Esophagus (tissue), 2 donors: ENCODE measurements around the gene PNKD. TPM values are rescaled to one million over a fixed set of nuclear protein-coding genes. Genes with fewer than 3 reads are reported as not detected.

Experiments
- H3K27ac ChIP-seq, 2 donors: one replicate each; pipeline ENCODE4 v1.5.1; 2013; ENCODE audit warnings: low read depth in 2 of 2, mild to moderate bottlenecking in 2 of 2, inconsistent platforms in 1 of 2, low read length in 1 of 2, moderate library complexity in 1 of 2
- H3K27me3 ChIP-seq, 2 donors: one replicate each; pipeline ENCODE4 v1.6.1; 2013; ENCODE audit warnings: low read length in 2 of 2, control low read depth in 1 of 2, mild to moderate bottlenecking in 1 of 2; ENCODE audit not compliant: insufficient read depth in 2 of 2, control insufficient read depth in 1 of 2
- H3K36me3 ChIP-seq, 2 donors: one replicate each; pipeline ENCODE4 v1.6.1; 2013; ENCODE audit warnings: low read length in 1 of 2; ENCODE audit not compliant: control insufficient read depth in 2 of 2, insufficient read depth in 2 of 2
- H3K4me1 ChIP-seq, 2 donors: one replicate each; pipeline ENCODE4 v1.6.1; 2013; ENCODE audit warnings: low read length in 1 of 2; ENCODE audit not compliant: control insufficient read depth in 2 of 2, insufficient read depth in 2 of 2
- H3K4me3 ChIP-seq, 2 donors: one replicate each; pipeline ENCODE4 v1.5.1; 2013; ENCODE audit warnings: low read length in 2 of 2, mild to moderate bottlenecking in 2 of 2, low read depth in 1 of 2, moderate library complexity in 1 of 2
- H3K9me3 ChIP-seq, 2 donors: one replicate each; pipeline ENCODE4 v1.6.1; 2013; ENCODE audit warnings: mild to moderate bottlenecking in 2 of 2, low read depth in 1 of 2, low read length in 1 of 2, moderate library complexity in 1 of 2; ENCODE audit not compliant: control insufficient read depth in 2 of 2, insufficient read depth in 1 of 2
- WGBS, 2 donors: extraction: QIAGEN DNeasy Blood & Tissue Kit; methylation state at CpG; one replicate each; pipeline ENCODE4 v1.1.7; 2013; 5-methylcytosine and 5-hydroxymethylcytosine counted together
- polyA plus RNA-seq, 2 donors: library from polyadenylated mRNA; stranded (reverse); fragments of 200-250 nt; gene quantifications; one replicate each; pipeline ENCODE4 v1.2.3, GENCODE V29; 2013
- donor health status: healthy with polysubstance abuse.
- donor health status: Bipolar disorder and iron deficiency.

PNKD gene
- polyA plus RNA-seq, 2 donors: 50.1 to 54.9 TPM

DNA sequence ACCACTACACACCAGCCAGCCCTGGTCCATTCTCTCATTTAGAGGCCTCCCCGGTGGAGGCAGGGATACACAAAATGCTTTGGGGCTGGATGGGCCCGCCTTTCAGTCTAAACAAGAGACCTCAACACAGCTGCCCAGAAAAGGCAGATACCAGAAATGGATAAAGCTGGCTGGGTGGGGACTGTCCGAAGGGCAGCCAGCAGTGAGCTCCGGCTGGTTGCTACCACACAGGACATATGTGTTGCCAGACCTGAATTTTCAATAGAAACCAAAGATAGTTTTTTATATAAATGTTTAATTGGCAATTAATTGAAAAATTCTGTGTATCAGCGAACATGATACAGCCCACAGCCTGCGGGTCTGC is 8.1 kb upstream of the PNKD start:
- no peaks in the 10 kb centered on the region for H3K27me3 ChIP-seq
- no peak overlapping the region for H3K27ac ChIP-seq
- no peaks in the 10 kb centered on the region for H3K9me3 ChIP-seq
- H3K4me3 ChIP-seq: no peak overlapping the region
- peaks cover 17 to 41% of the 10 kb centered on the region in 2 donors for H3K36me3 ChIP-seq
- peaks cover 5% of the 10 kb centered on the region in 2 donors for H3K4me1 ChIP-seq
- 71 to 76% methylated on average over 6 of the region's 6 CpGs for WGBS, 2 donors

GRCh38 chr2:218262631-218263586 is 7.4 kb upstream of the PNKD start:
- Histone ChIP-seq H3K9me3 (no peaks in the 10 kb centered on the region), H3K27me3 (no peaks in the 10 kb centered on the region), H3K36me3 (peaks cover 17 to 45% of the 10 kb centered on the region in 2 donors), H3K4me3 (no peak overlapping the region), H3K27ac (no peak overlapping the region), H3K4me1 (peaks cover 5% of the 10 kb centered on the region in 2 donors)
- WGBS, 2 donors: 82 to 85% methylated on average over 39 of the region's 39 CpGs

GRCh38 chr2:218263817-218264641 is 6.3 kb upstream of the PNKD start:
- H3K27ac ChIP-seq: no peak overlapping the region
- 69 to 77% methylated on average over 17 of the region's 17 CpGs for WGBS, 2 donors
- no peaks in the 10 kb centered on the region for H3K9me3 ChIP-seq
- H3K4me1 ChIP-seq: peaks cover 6 to 7% of the 10 kb centered on the region in 2 donors
- no peaks in the 10 kb centered on the region for H3K27me3 ChIP-seq
- H3K4me3 ChIP-seq: no peak overlapping the region
- peaks cover 17 to 45% of the 10 kb centered on the region in 2 donors for H3K36me3 ChIP-seq

DNA sequence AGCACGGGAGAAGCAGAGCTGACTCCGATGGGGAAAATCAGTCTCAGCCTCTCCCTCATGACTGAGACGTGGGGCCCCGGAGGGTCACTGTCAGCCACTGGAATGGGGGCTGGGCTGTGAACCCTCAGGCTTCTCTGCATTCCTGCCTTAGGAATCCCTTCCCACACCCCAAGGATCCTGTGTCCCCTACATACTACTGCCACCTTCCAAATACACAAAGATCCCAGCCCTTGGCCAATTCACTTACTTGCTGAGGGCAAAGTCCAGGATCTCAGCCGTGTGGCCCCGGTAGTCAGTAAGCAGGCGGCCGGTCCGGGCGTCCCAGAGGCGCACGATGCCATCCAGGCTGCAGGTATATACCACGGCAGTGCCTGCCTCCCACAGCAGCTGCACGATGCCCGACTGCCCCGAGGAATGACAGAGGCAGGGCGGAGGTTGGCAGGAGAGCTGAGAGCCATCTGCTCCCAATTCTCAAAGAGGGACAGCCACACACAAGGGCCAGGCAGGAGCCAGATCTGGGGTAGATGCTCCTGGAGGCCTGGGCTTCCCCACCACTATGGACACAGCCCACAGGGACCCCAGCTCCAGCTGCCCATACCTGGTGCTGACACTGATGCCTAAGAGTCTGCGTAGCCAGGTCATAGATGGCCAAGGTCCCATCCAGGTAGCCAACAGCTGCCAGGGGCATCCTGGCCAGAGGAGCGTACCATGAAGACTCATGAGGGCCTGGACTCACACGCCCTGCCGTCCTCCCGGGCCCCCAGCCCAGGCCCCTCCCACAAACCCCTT is 5.4 kb upstream of the PNKD start:
- no peak overlapping the region for H3K4me3 ChIP-seq
- peaks cover 8 to 9% of the 10 kb centered on the region in 2 donors for H3K4me1 ChIP-seq
- no peaks in the 10 kb centered on the region for H3K27me3 ChIP-seq
- 65 to 82% methylated on average over 22 of the region's 22 CpGs for WGBS, 2 donors
- no peaks in the 10 kb centered on the region for H3K9me3 ChIP-seq
- peaks cover 17 to 45% of the 10 kb centered on the region in 2 donors for H3K36me3 ChIP-seq
- H3K27ac ChIP-seq: no peak overlapping the region

GRCh38 chr2:218265626-218266025 is 4.7 kb upstream of the PNKD start:
- H3K36me3 ChIP-seq: peaks cover 17 to 45% of the 10 kb centered on the region in 2 donors
- H3K9me3 ChIP-seq: no peaks in the 10 kb centered on the region
- H3K4me3 ChIP-seq: no peak overlapping the region
- peaks cover 8 to 9% of the 10 kb centered on the region in 2 donors for H3K4me1 ChIP-seq
- H3K27me3 ChIP-seq: no peaks in the 10 kb centered on the region
- H3K27ac ChIP-seq: no peak overlapping the region
- 87 to 89% methylated on average over 8 of the region's 8 CpGs for WGBS, 2 donors

- Histone ChIP-seq H3K4me1 (peaks cover 11 to 13% of the 10 kb centered on the region in 2 donors), H3K36me3 (peaks cover 17 to 45% of the 10 kb centered on the region in 2 donors), H3K27ac (no peak overlapping the region), H3K9me3 (no peaks in the 10 kb centered on the region), H3K4me3 (no peak overlapping the region), H3K27me3 (no peaks in the 10 kb centered on the region)
- WGBS, 2 donors: 86 to 91% methylated on average over 13 to 15 of the region's 15 CpGs
Measured at GRCh38 chr2:218266316-218266979, 3.9 kb upstream of the PNKD start.

DNA sequence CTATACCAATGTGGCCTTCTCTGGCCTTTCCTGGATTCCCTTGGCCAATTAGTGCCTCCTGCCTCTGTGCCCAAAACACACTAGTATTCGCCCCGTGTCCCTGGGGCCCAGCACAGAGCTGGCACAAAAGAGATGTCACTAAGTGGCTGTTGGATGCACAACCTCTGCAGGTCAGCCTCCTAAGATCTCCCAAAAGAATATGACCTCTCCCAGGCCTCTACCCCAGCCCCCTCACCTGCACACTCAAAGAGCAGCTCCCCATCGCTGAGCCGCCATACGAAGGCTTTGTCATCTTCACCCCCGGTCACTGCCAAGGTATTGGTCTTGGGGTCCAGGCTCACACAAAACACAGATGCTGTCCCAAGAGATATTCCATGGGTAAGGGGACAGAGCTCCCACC is 3.1 kb upstream of the PNKD start:
- Histone ChIP-seq H3K4me1 (peaks cover 11 to 14% of the 10 kb centered on the region in 2 donors), H3K36me3 (peaks cover 17 to 47% of the 10 kb centered on the region in 2 donors), H3K27ac (no peak overlapping the region), H3K9me3 (no peaks in the 10 kb centered on the region), H3K4me3 (no peak overlapping the region), H3K27me3 (no peaks in the 10 kb centered on the region)
- 96 to 97% methylated on average over 6 of the region's 6 CpGs for WGBS, 2 donors

DNA sequence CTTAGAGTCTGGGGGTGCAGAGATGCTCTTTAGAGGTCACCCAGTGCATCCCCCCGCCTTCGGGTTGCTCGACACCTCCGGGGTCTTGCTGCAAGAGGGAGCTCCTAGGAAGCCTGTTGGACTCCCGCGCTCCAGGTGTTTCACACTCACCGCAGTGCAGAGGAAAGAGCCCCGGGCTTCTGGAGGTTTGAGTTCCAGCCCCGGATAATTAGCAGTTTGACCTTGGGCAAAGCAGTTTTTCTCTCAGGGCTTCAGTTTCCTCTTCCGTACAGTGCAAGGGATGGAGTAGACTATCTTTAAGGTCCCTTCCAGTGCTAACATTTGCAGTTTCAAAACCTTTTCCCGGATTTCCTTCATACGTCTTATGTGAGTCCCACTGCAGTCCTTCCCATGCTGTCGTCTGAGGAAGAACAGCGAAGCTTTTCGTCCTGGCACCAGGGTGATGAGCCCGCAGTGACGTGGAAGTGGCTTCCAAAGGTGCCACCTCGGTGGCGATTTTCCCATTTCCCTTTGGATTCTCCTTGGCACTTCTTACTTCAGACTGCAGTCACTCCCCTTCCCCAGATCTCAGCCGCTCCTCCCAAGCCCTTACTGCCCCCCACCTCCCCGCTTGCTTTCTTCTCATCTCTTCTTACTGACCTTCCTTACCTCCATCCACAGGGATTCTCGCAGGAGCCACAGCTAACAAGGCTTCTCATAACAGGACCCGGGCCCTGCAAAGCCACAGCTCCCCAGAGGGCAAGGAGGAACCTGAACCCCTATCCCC is 585 bp downstream of the PNKD start:
- peaks cover 6 to 15% of the 10 kb centered on the region in 2 donors for H3K4me1 ChIP-seq
- H3K4me3 ChIP-seq: peak overlapping the region; percentile 69 to 77
- peaks cover 11 to 43% of the 10 kb centered on the region in 2 donors for H3K36me3 ChIP-seq
- no peaks in the 10 kb centered on the region for H3K9me3 ChIP-seq
- peak overlapping the region; percentile 87 to 95 for H3K27ac ChIP-seq
- WGBS, 2 donors: 5 to 6% methylated on average over 23 of the region's 23 CpGs
- no peaks in the 10 kb centered on the region for H3K27me3 ChIP-seq
